Loucy (cell line): Measurements from ENCODE around the gene DTYMK.

Experiments
- EZH2phosphoT487 ChIP-seq: fragments of 200-600 bp; IDR thresholded peaks from 2 replicates; pipeline ENCODE4 v1.6.1; 2018; ENCODE audit warnings: antibody characterized with exemption, mild to moderate bottlenecking, moderate library complexity, borderline replicate concordance
- TF ChIP-seq, protein P1 (sequence below): fragments of 200-600 bp; sonication (generic); conservative IDR thresholded peaks from 2 replicates; pipeline ENCODE4 v1.5.1; 2014; ENCODE audit warnings: mild to moderate bottlenecking, antibody characterized with exemption, low read length

DNA sequence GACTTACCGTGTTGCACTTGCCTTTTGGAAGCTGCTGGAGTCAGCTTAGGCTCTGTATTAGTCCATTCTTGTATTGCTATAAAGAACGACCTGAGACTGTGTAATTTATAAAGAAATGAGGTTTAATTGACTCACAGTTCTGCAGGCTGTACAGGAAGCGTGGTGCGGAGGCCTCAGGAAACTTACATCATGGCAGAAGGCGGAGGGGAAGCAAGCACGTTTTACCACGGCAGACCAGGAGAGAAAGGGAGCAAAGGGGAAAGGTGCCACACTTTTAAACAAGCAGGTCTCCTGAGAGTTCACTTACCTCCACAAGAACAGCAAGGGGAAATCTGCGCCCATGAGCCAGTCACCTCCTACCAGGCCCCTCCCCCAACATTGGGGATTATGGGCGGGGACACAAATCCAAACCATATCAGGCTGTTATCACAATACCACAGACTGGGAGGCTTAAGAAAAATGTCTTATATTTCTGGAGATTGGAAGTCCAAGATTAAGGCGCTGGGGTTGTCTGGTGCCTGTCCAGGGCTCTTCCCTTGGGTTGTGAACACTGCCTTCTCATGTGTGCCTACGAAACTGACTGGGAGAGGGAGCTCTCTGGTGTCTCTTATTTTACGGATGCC is 44.2 kb upstream of the DTYMK start:
- no peak for TF ChIP-seq EZH2phosphoT487
- TF ChIP-seq, protein P1, sequence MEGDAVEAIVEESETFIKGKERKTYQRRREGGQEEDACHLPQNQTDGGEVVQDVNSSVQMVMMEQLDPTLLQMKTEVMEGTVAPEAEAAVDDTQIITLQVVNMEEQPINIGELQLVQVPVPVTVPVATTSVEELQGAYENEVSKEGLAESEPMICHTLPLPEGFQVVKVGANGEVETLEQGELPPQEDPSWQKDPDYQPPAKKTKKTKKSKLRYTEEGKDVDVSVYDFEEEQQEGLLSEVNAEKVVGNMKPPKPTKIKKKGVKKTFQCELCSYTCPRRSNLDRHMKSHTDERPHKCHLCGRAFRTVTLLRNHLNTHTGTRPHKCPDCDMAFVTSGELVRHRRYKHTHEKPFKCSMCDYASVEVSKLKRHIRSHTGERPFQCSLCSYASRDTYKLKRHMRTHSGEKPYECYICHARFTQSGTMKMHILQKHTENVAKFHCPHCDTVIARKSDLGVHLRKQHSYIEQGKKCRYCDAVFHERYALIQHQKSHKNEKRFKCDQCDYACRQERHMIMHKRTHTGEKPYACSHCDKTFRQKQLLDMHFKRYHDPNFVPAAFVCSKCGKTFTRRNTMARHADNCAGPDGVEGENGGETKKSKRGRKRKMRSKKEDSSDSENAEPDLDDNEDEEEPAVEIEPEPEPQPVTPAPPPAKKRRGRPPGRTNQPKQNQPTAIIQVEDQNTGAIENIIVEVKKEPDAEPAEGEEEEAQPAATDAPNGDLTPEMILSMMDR = no peak
